Spleen (tissue), 11 donors: ENCODE measurements around the gene OR2A42. TPM values are rescaled to one million over a fixed set of nuclear protein-coding genes. Genes with fewer than 3 reads are reported as not detected.
"Not testable (repeated sequence)": the region's sequence is repeated elsewhere in the genome, so short reads cannot be mapped to it uniquely, and the experiment has no call there.

ENCODE experiments used
- DNase-seq: peaks from one replicate; pipeline ENCODE4 v3.0.0-alpha.2; 2020
- H3K27ac ChIP-seq, 8 donors: fragments of 200-600 bp; sonication (generic) in 7 of 8; 1 replicate in 4 of 8; 2 replicates in 4 of 8; pipeline versions ENCODE4 v1.5.0 to v1.8.0; 2016 to 2021; ENCODE audit warnings: inconsistent platforms in 4 of 8, mild to moderate bottlenecking in 4 of 8, moderate library complexity in 1 of 8
- H3K27me3 ChIP-seq, 7 donors: fragments of 200-600 bp; sonication (generic) in 6 of 7; replicated peaks in 1 of 7; 1 replicate in 4 of 7; 2 replicates in 3 of 7; pipeline versions ENCODE4 v1.5.0 to v1.8.0; 2016 to 2021; ENCODE audit warnings: inconsistent platforms in 3 of 7, mild to moderate bottlenecking in 1 of 7
- H3K36me3 ChIP-seq, 6 donors: fragments of 200-600 bp; sonication (generic) in 5 of 6; 1 replicate in 4 of 6; 2 replicates in 2 of 6; pipeline versions ENCODE4 v1.5.0 to v1.8.0; 2016 to 2021; ENCODE audit warnings: inconsistent platforms in 2 of 6
- H3K4me1 ChIP-seq, 6 donors: fragments of 200-600 bp; sonication (generic) in 5 of 6; 1 replicate in 3 of 6; 2 replicates in 3 of 6; pipeline versions ENCODE4 v1.5.0 to v1.8.0; 2016 to 2021; ENCODE audit warnings: inconsistent platforms in 3 of 6
- H3K4me3 ChIP-seq, 8 donors: fragments of 200-600 bp; sonication (generic) in 7 of 8; 1 replicate in 4 of 8; 2 replicates in 4 of 8; pipeline versions ENCODE4 v1.5.0 to v1.8.0; 2016 to 2021; ENCODE audit warnings: inconsistent platforms in 4 of 8, mild to moderate bottlenecking in 4 of 8, moderate library complexity in 2 of 8
- H3K9me3 ChIP-seq, 8 donors: fragments of 200-600 bp; sonication (generic) in 7 of 8; 1 replicate in 4 of 8; 2 replicates in 4 of 8; pipeline versions ENCODE4 v1.5.0 to v1.8.0; 2016 to 2021; ENCODE audit warnings: inconsistent platforms in 4 of 8
- WGBS, 5 donors: extraction: QIAGEN DNeasy Blood & Tissue Kit in 3 of 5; methylation state at CpG; one replicate each; pipeline versions ENCODE4 v1.1.5 to v1.1.7; 2013 to 2018; 5-methylcytosine and 5-hydroxymethylcytosine counted together
- intact Hi-C: fragments of 100-400 bp; cut with DNase I; formaldehyde crosslinking; loops from one replicate; pipeline ENCODE4 v1.15.0; 2023; ENCODE audit warnings: low total_unique reads
- polyA plus RNA-seq, 3 donors: library from polyadenylated mRNA; stranded (reverse); fragments of 200-250 nt; gene quantifications; one replicate each; pipeline ENCODE4 v1.2.1, GENCODE V29; 2013
- total RNA-seq, 7 donors: library from RNA; depleted of rRNA in 3 of 7; stranded (reverse); fragments of >200 nt in 3 of 7; fragmentation: NEBNext Ultra II Directional in 4 of 7; extraction: Animal tissue kit (Norgen Biotek cat#: 25700) in 4 of 7; gene quantifications; one replicate each; pipeline versions ENCODE4 v1.1.0 to v1.2.1, GENCODE V29; 2016 to 2021
- donor health status: healthy with polysubstance abuse.
- donor health status: DM: no; HTN: no; CAD: no; lungs with moderate emphysema.
- donor health status: DM: no; HTN: no; CAD: no.
- donor health status: Bipolar disorder and iron deficiency.
- donor health status: healthy.
- donor health status: DM: no; HTN: no; CAD: no.
- donor health status: DM: yes; HTN: yes; CAD: no.

Gene OR2A42
- total and polyA plus RNA-seq, 10 donors = 0.06 to 0.46 (median 0.18) TPM; not detected in 4

GRCh38 chr7:144228810-144229209 lies 10.6 kb downstream of the OR2A42 start:
- peak; percentile 50 for DNase-seq
- WGBS, 5 donors = 83 to 100% (median 90%) methylated on average over 1 to 2 of the region's 3 CpGs
- intact Hi-C loops = not testable (repeated sequence)

GRCh38 chr7:144226866-144227265 lies 12.5 kb downstream of the OR2A42 start:
- H3K4me3 ChIP-seq, intact Hi-C loops, H3K36me3 ChIP-seq, H3K4me1 ChIP-seq, H3K27ac ChIP-seq, H3K27me3 ChIP-seq, DNase-seq, H3K9me3 ChIP-seq: not testable (repeated sequence)
- WGBS, 5 donors = 69 to 85% (median 82%) methylated on average over 3 of the region's 4 CpGs

More at GRCh38 chr7:144228810-144229209, 10.6 kb downstream of the OR2A42 start:
- not testable (repeated sequence) for H3K27ac ChIP-seq, H3K27me3 ChIP-seq, H3K4me3 ChIP-seq, H3K9me3 ChIP-seq, H3K36me3 ChIP-seq, H3K4me1 ChIP-seq

GRCh38 chr7:144223675-144224074 lies 15.7 kb downstream of the OR2A42 start:
- H3K27ac ChIP-seq, intact Hi-C loops, H3K27me3 ChIP-seq, H3K9me3 ChIP-seq, DNase-seq, H3K4me1 ChIP-seq, H3K4me3 ChIP-seq, H3K36me3 ChIP-seq: not testable (repeated sequence)

GRCh38 chr7:144220531-144220930 lies 18.9 kb downstream of the OR2A42 start:
- H3K27me3 ChIP-seq, H3K9me3 ChIP-seq, H3K4me1 ChIP-seq, DNase-seq, H3K36me3 ChIP-seq, H3K27ac ChIP-seq, H3K4me3 ChIP-seq, intact Hi-C loops: not testable (repeated sequence)

GRCh38 chr7:144219149-144219548 lies 20.3 kb downstream of the OR2A42 start:
- intact Hi-C loops, H3K4me1 ChIP-seq, H3K27me3 ChIP-seq, H3K9me3 ChIP-seq, H3K27ac ChIP-seq, H3K4me3 ChIP-seq, DNase-seq, H3K36me3 ChIP-seq: not testable (repeated sequence)
- no CpG with 5 or more reads among the region's 4 CpGs for WGBS, 5 donors

GRCh38 chr7:144218581-144218980 lies 20.8 kb downstream of the OR2A42 start:
- intact Hi-C loops, H3K36me3 ChIP-seq, H3K27ac ChIP-seq, H3K4me1 ChIP-seq, H3K4me3 ChIP-seq, H3K9me3 ChIP-seq, DNase-seq, H3K27me3 ChIP-seq: not testable (repeated sequence)
- 92 to 100% (median 99%) methylated on average over 1 of the region's 1 CpG for WGBS, 5 donors

- H3K4me3 ChIP-seq, H3K27me3 ChIP-seq, H3K36me3 ChIP-seq, H3K4me1 ChIP-seq, H3K27ac ChIP-seq, intact Hi-C loops, H3K9me3 ChIP-seq, DNase-seq: not testable (repeated sequence)
Measured at GRCh38 chr7:144217200-144217599, 22.2 kb downstream of the OR2A42 start.

GRCh38 chr7:144205306-144205705 lies 34.1 kb downstream of the OR2A42 start:
- H3K36me3 ChIP-seq, H3K27me3 ChIP-seq, H3K4me3 ChIP-seq, DNase-seq, H3K9me3 ChIP-seq, H3K27ac ChIP-seq, intact Hi-C loops, H3K4me1 ChIP-seq: not testable (repeated sequence)
- no CpG with 5 or more reads among the region's 5 CpGs for WGBS, 5 donors

- H3K27ac ChIP-seq, H3K27me3 ChIP-seq, DNase-seq, intact Hi-C loops, H3K4me3 ChIP-seq, H3K36me3 ChIP-seq, H3K9me3 ChIP-seq, H3K4me1 ChIP-seq: not testable (repeated sequence)
- WGBS, 5 donors = no CpG with 5 or more reads among the region's 3 CpGs
Measured at GRCh38 chr7:144203086-144203485, 36.3 kb downstream of the OR2A42 start.

- H3K36me3 ChIP-seq, H3K27me3 ChIP-seq, H3K9me3 ChIP-seq, H3K27ac ChIP-seq, H3K4me3 ChIP-seq, DNase-seq, intact Hi-C loops: not testable (repeated sequence)
- peaks cover 0 to 12% (median 1%) of the 10 kb centered on the region in 6 donors for H3K4me1 ChIP-seq
- WGBS, 5 donors = no CpG with 5 or more reads among the region's 1 CpG
Measured at GRCh38 chr7:144201978-144202377, 37.4 kb downstream of the OR2A42 start.

- H3K4me1 ChIP-seq = peaks cover 0 to 12% (median 1%) of the 10 kb centered on the region in 6 donors
- intact Hi-C loops, H3K27me3 ChIP-seq, H3K9me3 ChIP-seq, H3K27ac ChIP-seq, DNase-seq, H3K36me3 ChIP-seq, H3K4me3 ChIP-seq: not testable (repeated sequence)
- 36 to 92% (median 79%) methylated on average over 2 to 3 of the region's 4 CpGs for WGBS, 5 donors
Measured at GRCh38 chr7:144198934-144199333, 40.5 kb downstream of the OR2A42 start.

GRCh38 chr7:144195212-144195872 lies 44.1 kb downstream of the OR2A42 start, which contains the start of gene ARHGEF35:
ARHGEF35 (minus strand) TSS chr7:144195833; CDS start chr7:144188383, 7,450 bp downstream.
- peak within 1 kb of the TSS in 1 of 8 donors; percentile 61 for H3K27ac ChIP-seq
- DNase-seq, H3K9me3 ChIP-seq, H3K27me3 ChIP-seq, H3K36me3 ChIP-seq, intact Hi-C loops: not testable (repeated sequence)
- H3K4me1 ChIP-seq = peaks cover 0 to 12% (median 1%) of the 10 kb centered on the region in 6 donors
- 0% methylated on average over 15 of the region's 51 CpGs; no CpG with 5 or more reads in 4 of the 5 donors for WGBS, 5 donors
- peak within 1 kb of the TSS in 2 of 8 donors; percentile 24 to 38 for H3K4me3 ChIP-seq
